Measurements from ENCODE around the gene MID1. TPM values are rescaled to one million over a fixed set of nuclear protein-coding genes. Genes with fewer than 3 reads are reported as not detected.

Gene MID1
- total RNA-seq, 1 experiment from 2014 or later = 32.4 TPM

GRCh38 chrX:10398215-10398614 is 222.2 kb downstream of the MID1 start:
- Histone ChIP-seq H3K36me3 (ENCODE audit: control insufficient read depth, insufficient read depth, low read length) (no peaks in the 10 kb centered on the region), H3K27ac (ENCODE audit: low read length) (no peak overlapping the region), H3K27me3 (ENCODE audit: control insufficient read depth, insufficient read depth, low read length) (no peaks in the 10 kb centered on the region), H3K9me3 (ENCODE audit: control insufficient read depth, insufficient read depth, low read depth, low read length) (no peaks in the 10 kb centered on the region), H3K4me1 (ENCODE audit: control insufficient read depth, insufficient read depth, low read length) (no peaks in the 10 kb centered on the region), H3K4me3 (ENCODE audit: low read depth in 2 of 2, low read length in 2 of 2) (no peak overlapping the region)
- TF ChIP-seq REST (IDR thresholded peaks at IDR 0.05; ENCODE audit: insufficient read depth in 1 of 2, low read depth in 2 of 2, low read length in 1 of 2) = no peak
- no peak for TF ChIP-seq POLR2AphosphoS5 (IDR thresholded peaks at IDR 0.05; ENCODE audit: low read depth, low read length)
- ChIA-PET POLR2A (no interaction called here), CTCF (no interaction called here)
- DNase-seq (ENCODE audit: low read depth, low spot score) (no peak), ATAC-seq (no peak)
- intact Hi-C loops (cut with micrococcal nuclease; ENCODE audit: unreplicated experiment) = no loop called here
- in situ Hi-C loops (cut with HindIII; ENCODE audit: low pct_unique_long_range_greater_than_20kb, low sequenced_read_pairs) = no loop called here
- BruUV-seq (replicated peaks) = no TSS peak

- DNase-seq (ENCODE audit: low read depth, low spot score) = no peak
- Histone ChIP-seq H3K36me3 (ENCODE audit: control insufficient read depth, insufficient read depth, low read length) (no peaks in the 10 kb centered on the region), H3K27me3 (ENCODE audit: control insufficient read depth, insufficient read depth, low read length) (no peaks in the 10 kb centered on the region), H3K27ac (ENCODE audit: low read length) (no peak overlapping the region), H3K4me1 (ENCODE audit: control insufficient read depth, insufficient read depth, low read length) (no peaks in the 10 kb centered on the region), H3K4me3 (ENCODE audit: low read depth in 2 of 2, low read length in 2 of 2) (no peak overlapping the region), H3K9me3 (ENCODE audit: control insufficient read depth, insufficient read depth, low read depth, low read length) (no peaks in the 10 kb centered on the region)
- CTCF ChIA-PET = no interaction called here
- POLR2A ChIA-PET = no interaction called here
- intact Hi-C loops (cut with micrococcal nuclease; ENCODE audit: unreplicated experiment) (no loop called here), in situ Hi-C loops (cut with HindIII; ENCODE audit: low pct_unique_long_range_greater_than_20kb, low sequenced_read_pairs) (no loop called here)
- ATAC-seq = no peak
- BruUV-seq (replicated peaks) = no TSS peak
- no peak for TF ChIP-seq SIN3A (IDR thresholded peaks at IDR 0.05; ENCODE audit: borderline replicate concordance, insufficient read depth, low read depth, low read length)
- TF ChIP-seq POLR2AphosphoS5 (IDR thresholded peaks at IDR 0.05; ENCODE audit: low read depth, low read length) = no peak
- TF ChIP-seq TCF7L2 (IDR thresholded peaks at IDR 0.05; ENCODE audit: low read depth, low read length) = no peak
- TF ChIP-seq REST (IDR thresholded peaks at IDR 0.05; ENCODE audit: insufficient read depth in 1 of 2, low read depth in 2 of 2, low read length in 1 of 2) = no peak
- TF ChIP-seq CTCF (IDR thresholded peaks at IDR 0.05) = no peak
Observed at GRCh38 chrX:10397349-10397748, 223.0 kb downstream of the MID1 start.
